Measurements from ENCODE around the gene TMCO4. TPM values are rescaled to one million over a fixed set of nuclear protein-coding genes. Genes with fewer than 3 reads are reported as not detected.

TMCO4 gene
- total and polyA plus RNA-seq, 2 donors (not counting 3 experiments of a cell fraction or from before 2014, with no cell fraction given): 7.6 to 10.3 TPM

- no peak overlapping the region for H2AFZ ChIP-seq (ENCODE audit: low read depth, low read length)
- ChIA-PET POLR2A (no interaction called here), CTCF (no interaction called here)
- H4K20me1 ChIP-seq (replicated peaks; ENCODE audit: control insufficient read depth, extremely low read depth, insufficient read depth, low read length): no peaks in the 10 kb centered on the region
- TF ChIP-seq CTCF (IDR thresholded peaks at IDR 0.05; ENCODE audit: extremely low read depth in 1 of 2, insufficient read depth in 1 of 2, low read depth in 1 of 2, low read length in 2 of 2) (no peak), POLR2A (IDR thresholded peaks at IDR 0.05; ENCODE audit: low read depth, low read length) (no peak), MAX (IDR thresholded peaks at IDR 0.05; ENCODE audit: insufficient read depth, insufficient read length) (no peak), FOS (IDR thresholded peaks at IDR 0.05; ENCODE audit: borderline replicate concordance, insufficient read depth, low read length) (no peak), POLR2AphosphoS5 (IDR thresholded peaks at IDR 0.05; ENCODE audit: insufficient read depth, low read depth, low read length) (no peak), JUN (IDR thresholded peaks at IDR 0.05; ENCODE audit: borderline replicate concordance, insufficient read depth, insufficient read length, low read depth) (no peak), GATA2 (IDR thresholded peaks at IDR 0.05; ENCODE audit: insufficient read depth, insufficient read length, low read depth, low read length) (no peak), MYC (IDR thresholded peaks at IDR 0.05; ENCODE audit: low read depth, low read length) (no peak), EZH2 (IDR thresholded peaks at IDR 0.05; ENCODE audit: borderline replicate concordance, low read depth, low read length, severe bottlenecking) (no peak)
- no peaks in the 10 kb centered on the region for H3K79me2 ChIP-seq (ENCODE audit: control insufficient read depth, insufficient read depth, low read length)
- peaks cover 2% of the 10 kb centered on the region for H3K4me1 ChIP-seq (ENCODE audit: control insufficient read depth, extremely low read depth, insufficient read depth, low read length)
- H3K4me3 ChIP-seq (replicated peaks in 1 of 3; ENCODE audit: insufficient read depth in 1 of 3, low read depth in 1 of 3, low read length in 3 of 3): no peak overlapping the region
- no peak overlapping the region for H3K9ac ChIP-seq (replicated peaks; ENCODE audit: extremely low read depth, insufficient read depth, low read length)
- no peaks in the 10 kb centered on the region for H3K9me3 ChIP-seq (replicated peaks; ENCODE audit: control insufficient read depth, insufficient read depth, low read length)
- intact Hi-C loops (cut with micrococcal nuclease): no loop called here
- no peaks in the 10 kb centered on the region for H3K9me1 ChIP-seq (replicated peaks; ENCODE audit: control insufficient read depth, extremely low read depth, insufficient read depth, low read length)
- H3K27me3 ChIP-seq (ENCODE audit: control insufficient read depth in 2 of 2, insufficient read depth in 2 of 2, low read length in 2 of 2): no peaks in the 10 kb centered on the region
- BruUV-seq (replicated peaks): no TSS peak
- dilution Hi-C loops (cut with MboI; ENCODE audit: extremely low pct_ligation_motif_present, low sequenced_read_pairs): no loop called here
- no peaks in the 10 kb centered on the region for H3K36me3 ChIP-seq (ENCODE audit: control insufficient read depth in 2 of 2, extremely low read depth in 1 of 2, insufficient read depth in 2 of 2, low read length in 2 of 2)
- no peak for DNase-seq (ENCODE audit: low read depth, low spot score)
- H3K4me2 ChIP-seq (ENCODE audit: insufficient read depth, low read length): no peak overlapping the region
- FAIRE-seq: no peak
- no peak overlapping the region for H3K27ac ChIP-seq (ENCODE audit: insufficient read depth, low read depth, low read length)
Observed at GRCh38 chr1:19749685-19750084, 50.0 kb downstream of the TMCO4 start.
